Psoas muscle (tissue), 8 donors: ENCODE results near the gene SAMD11. TPM values are rescaled to one million over a fixed set of nuclear protein-coding genes. Genes with fewer than 3 reads are reported as not detected.

ENCODE experiments used
- ATAC-seq, 4 donors: fragments of 200-7000 bp; cut with Tn5 transposase; one replicate each; pipeline ENCODE4 v1.9.1; 2020; ENCODE audit warnings: moderate library complexity in 3 of 4, mild to moderate bottlenecking in 2 of 4
- DNase-seq, 2 donors: peaks; one replicate each; pipeline ENCODE4 v3.0.0-alpha.2; 2020
- H3K27ac ChIP-seq: fragments of 200-600 bp; one replicate; pipeline ENCODE4 v1.8.0; 2022
- H3K27me3 ChIP-seq, 3 donors: fragments of 200-600 bp in 1 of 3; one replicate each; pipeline versions ENCODE4 v1.6.1 to v1.8.0; 2013 to 2022; ENCODE audit warnings: low read length in 2 of 3, mild to moderate bottlenecking in 2 of 3, moderate library complexity in 1 of 3; ENCODE audit not compliant: insufficient read depth in 3 of 3
- H3K36me3 ChIP-seq, 2 donors: fragments of 200-600 bp in 1 of 2; one replicate each; pipeline versions ENCODE4 v1.6.1 to v1.8.0; 2013 to 2022; ENCODE audit warnings: low read depth in 1 of 2, mild to moderate bottlenecking in 1 of 2, moderate library complexity in 1 of 2; ENCODE audit not compliant: insufficient read depth in 1 of 2
- H3K4me1 ChIP-seq: fragments of 200-600 bp; one replicate; pipeline ENCODE4 v1.8.0; 2022
- H3K4me3 ChIP-seq: fragments of 200-600 bp; one replicate; pipeline ENCODE4 v1.8.0; 2022; ENCODE audit warnings: mild to moderate bottlenecking
- H3K9me3 ChIP-seq: fragments of 200-600 bp; one replicate; pipeline ENCODE4 v1.8.0; 2022
- CTCF ChIP-seq: fragments of 200-600 bp; IDR thresholded peaks from one replicate; pipeline ENCODE4 v1.8.0; 2022; ENCODE audit warnings: antibody characterized with exemption
- WGBS, 3 donors: extraction: QIAGEN DNeasy Blood & Tissue Kit; methylation state at CpG; one replicate each; pipeline versions ENCODE4 v1.1.6 to v1.1.7; 2013; 5-methylcytosine and 5-hydroxymethylcytosine counted together
- intact Hi-C, 2 donors: fragments of 100-400 bp; cut with DNase I; formaldehyde crosslinking; loops; one replicate each; pipeline versions ENCODE4 v1.11.0 to v1.14.2; 2022
- polyA plus RNA-seq, 3 donors: library from polyadenylated mRNA; stranded (reverse); fragments of 200-250 nt; gene quantifications; one replicate each; pipeline ENCODE4 v1.2.3, GENCODE V29; 2013
- total RNA-seq, 4 donors: library from RNA; stranded (reverse); fragmentation: NEBNext Ultra II Directional in 2 of 4; extraction: Animal tissue kit (Norgen Biotek cat#: 25700) in 2 of 4; gene quantifications; one replicate each; pipeline versions ENCODE4 v1.2.1 to v1.2.4, GENCODE V29; 2021 to 2023
- donor health status: healthy with polysubstance abuse.
- donor health status: DM: no; HTN: no; CAD: no; lungs with moderate emphysema.
- donor health status: Bipolar disorder and iron deficiency.
- donor health status: healthy.
- donor health status: DM: yes; HTN: yes; CAD: no.
- donor health status: DM: no; HTN: no; CAD: no.
- donor health status: DM: no; HTN: no; CAD: no.
- donor health status: DM: yes; HTN: yes; CAD: no.

Gene SAMD11
- total and polyA plus RNA-seq, 7 donors, result 0.28 to 6.9 (median 1.0) TPM; not detected in 1

DNA sequence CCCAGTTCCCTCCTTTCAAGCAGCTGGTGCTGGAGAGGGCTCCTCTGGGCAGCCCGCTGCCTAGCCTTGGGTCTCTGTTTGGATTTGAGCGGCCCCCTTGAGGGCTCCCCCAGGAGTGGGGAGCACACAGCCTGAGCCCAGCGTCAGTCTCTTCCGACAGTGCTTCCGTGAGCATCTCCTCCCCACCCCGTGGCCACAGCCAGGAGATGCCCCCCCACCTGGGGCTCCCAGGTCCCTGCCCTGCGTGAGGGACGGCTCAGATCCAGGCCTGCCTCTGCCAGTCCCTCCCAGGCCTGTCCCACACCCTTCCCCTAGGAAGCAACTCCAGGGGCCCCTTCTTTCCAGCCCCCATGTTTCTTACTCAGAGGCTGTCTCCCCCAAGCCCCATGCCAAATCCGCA lies 3.5 kb downstream of the SAMD11 start:
- H3K36me3 ChIP-seq, result no peaks in the 10 kb centered on the region
- H3K9me3 ChIP-seq, result no peaks in the 10 kb centered on the region
- H3K4me1 ChIP-seq, result peaks cover 11% of the 10 kb centered on the region
- intact Hi-C loops, result no loop called here
- ATAC-seq, result no peak
- no peak for TF ChIP-seq CTCF
- no peak overlapping the region for H3K27ac ChIP-seq
- peaks cover 0 to 81% (median 27%) of the 10 kb centered on the region in 3 donors for H3K27me3 ChIP-seq
- H3K4me3 ChIP-seq, result no peak overlapping the region
- WGBS, 3 donors, result 29 to 48% (median 37%) methylated on average over 9 of the region's 9 CpGs
- no peak for DNase-seq

GRCh38 chr1:927748-928147 lies 4.0 kb downstream of the SAMD11 start:
- intact Hi-C loops, result no loop called here
- H3K9me3 ChIP-seq, result no peaks in the 10 kb centered on the region
- TF ChIP-seq CTCF, result no peak
- 40 to 62% (median 42%) methylated on average over 10 of the region's 10 CpGs for WGBS, 3 donors
- H3K36me3 ChIP-seq, result no peaks in the 10 kb centered on the region
- no peak for DNase-seq
- H3K4me1 ChIP-seq, result peaks cover 11% of the 10 kb centered on the region
- H3K4me3 ChIP-seq, result no peak overlapping the region
- peaks cover 0 to 86% (median 27%) of the 10 kb centered on the region in 3 donors for H3K27me3 ChIP-seq
- no peak overlapping the region for H3K27ac ChIP-seq
- ATAC-seq, result no peak

DNA sequence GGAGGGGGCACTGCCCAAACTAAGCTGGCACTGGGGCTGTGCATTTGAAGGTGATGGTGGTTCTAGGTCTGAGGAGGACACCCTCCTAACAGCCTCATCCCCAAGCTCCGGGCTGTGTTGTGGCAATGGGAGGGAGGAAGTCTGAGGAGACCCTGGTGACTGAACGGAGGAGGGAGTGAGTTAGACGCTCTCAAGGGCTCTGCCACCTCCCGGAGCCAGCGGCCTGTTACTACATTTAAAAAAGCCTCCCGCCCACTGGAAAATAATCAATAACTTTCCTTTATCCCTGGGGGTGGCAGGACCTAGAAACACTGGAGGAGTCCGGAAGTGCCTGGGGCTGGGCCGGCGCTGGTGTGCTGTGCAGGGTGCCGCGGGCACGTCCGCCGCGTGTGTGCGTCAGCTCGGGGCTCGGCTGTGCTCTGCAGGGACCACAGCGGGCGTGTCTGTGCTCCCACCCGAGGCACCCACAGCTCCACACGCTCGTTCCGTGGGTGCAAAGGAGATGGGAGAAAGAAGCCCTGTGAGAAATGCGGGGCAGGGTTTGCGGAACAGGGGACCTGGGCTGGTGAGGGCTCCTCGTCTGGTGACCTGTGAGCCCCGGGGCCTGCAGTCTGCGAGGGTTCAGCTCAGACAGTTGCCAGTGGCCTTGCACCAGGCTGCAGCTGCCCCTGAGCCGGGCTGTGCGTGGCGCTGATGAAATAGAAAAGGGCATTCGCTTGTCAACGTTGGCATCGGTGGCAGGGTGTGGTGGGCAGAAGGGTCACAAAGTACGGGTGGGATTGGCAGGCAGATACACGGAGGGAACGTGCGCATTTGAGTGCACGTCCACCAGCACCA lies 5.3 kb downstream of the SAMD11 start:
- Histone ChIP-seq H3K4me1 (peaks cover 5% of the 10 kb centered on the region), H3K27me3 (peaks cover 0 to 89% (median 27%) of the 10 kb centered on the region in 3 donors), H3K4me3 (no peak overlapping the region), H3K36me3 (no peaks in the 10 kb centered on the region), H3K9me3 (no peaks in the 10 kb centered on the region), H3K27ac (no peak overlapping the region)
- DNase-seq (no peak), ATAC-seq (no peak)
- intact Hi-C loops, result no loop called here
- TF ChIP-seq CTCF, result no peak
- 55 to 68% (median 57%) methylated on average over 40 of the region's 40 CpGs for WGBS, 3 donors

DNA sequence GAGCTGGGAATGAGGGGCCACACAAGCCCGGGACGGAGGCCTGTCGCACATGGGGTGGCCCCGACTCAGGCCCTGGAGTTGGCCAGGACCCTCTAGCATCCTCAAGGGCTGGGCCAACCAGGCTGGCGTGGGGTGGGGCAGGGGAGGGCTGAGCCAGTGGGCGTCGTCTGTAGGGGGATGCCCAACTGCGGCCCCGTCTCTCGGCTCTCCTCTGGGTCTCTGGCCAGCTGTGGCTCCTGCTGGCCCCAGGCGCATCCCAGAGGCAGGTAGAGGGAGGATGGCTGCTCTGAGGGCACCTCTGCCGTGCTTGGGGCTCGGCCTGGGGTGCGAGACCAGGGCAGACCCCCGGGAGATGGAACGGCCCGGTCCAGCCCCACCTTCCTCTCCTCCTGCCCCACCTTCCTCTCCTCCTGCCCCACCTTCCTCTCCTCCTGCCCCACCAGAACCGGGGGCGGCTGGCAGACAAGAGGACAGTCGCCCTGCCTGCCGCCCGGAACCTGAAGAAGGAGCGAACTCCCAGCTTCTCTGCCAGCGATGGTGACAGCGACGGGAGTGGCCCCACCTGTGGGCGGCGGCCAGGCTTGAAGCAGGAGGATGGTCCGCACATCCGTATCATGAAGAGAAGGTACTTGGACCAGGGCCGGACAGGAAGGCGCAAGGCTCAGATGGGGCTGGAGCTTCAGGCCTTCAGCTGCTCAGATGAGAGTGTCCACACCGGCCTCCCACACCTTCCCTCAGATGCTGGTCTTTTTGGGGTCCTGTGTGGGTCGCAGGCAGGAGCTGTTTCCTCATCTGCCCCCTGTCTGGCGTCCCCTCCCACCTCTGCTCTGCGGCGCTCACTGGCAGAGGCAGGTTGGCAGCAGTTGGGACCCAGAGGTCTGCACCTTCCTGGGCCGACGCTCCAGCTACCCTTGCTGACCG lies 6.2 kb downstream of the SAMD11 start:
- no peak overlapping the region for H3K27ac ChIP-seq
- no peaks in the 10 kb centered on the region for H3K36me3 ChIP-seq
- H3K4me3 ChIP-seq, result no peak overlapping the region
- no peaks in the 10 kb centered on the region for H3K9me3 ChIP-seq
- no peak for TF ChIP-seq CTCF
- ATAC-seq (no peak), DNase-seq (no peak)
- peaks cover under 1% of the 10 kb centered on the region for H3K4me1 ChIP-seq
- intact Hi-C loops, result no loop called here
- peaks cover 0 to 81% (median 23%) of the 10 kb centered on the region in 3 donors for H3K27me3 ChIP-seq
- 75 to 82% (median 76%) methylated on average over 30 to 40 of the region's 40 CpGs for WGBS, 3 donors
